Measurements from ENCODE around the gene SLC26A5.
"Not testable (repeated sequence)": the region's sequence is repeated elsewhere in the genome, so short reads cannot be mapped to it uniquely, and the experiment has no call there.

Gene SLC26A5

GRCh38 chr7:103446049-103446520 is at the start of gene SLC26A5:
Gene SLC26A5, minus strand, starts transcription at chr7:103446207. Its CDS starts 24,693 bp downstream, at chr7:103421514.
- DNase-seq (ENCODE audit: low spot score): peak; percentile 65

- DNase-seq (ENCODE audit: low spot score): peak; percentile 49
Measured at GRCh38 chr7:103487419-103487818, 41.4 kb upstream of the SLC26A5 start.

GRCh38 chr7:103486873-103487272 is 40.9 kb upstream of the SLC26A5 start:
- not testable (repeated sequence) for DNase-seq (ENCODE audit: low spot score)

DNA sequence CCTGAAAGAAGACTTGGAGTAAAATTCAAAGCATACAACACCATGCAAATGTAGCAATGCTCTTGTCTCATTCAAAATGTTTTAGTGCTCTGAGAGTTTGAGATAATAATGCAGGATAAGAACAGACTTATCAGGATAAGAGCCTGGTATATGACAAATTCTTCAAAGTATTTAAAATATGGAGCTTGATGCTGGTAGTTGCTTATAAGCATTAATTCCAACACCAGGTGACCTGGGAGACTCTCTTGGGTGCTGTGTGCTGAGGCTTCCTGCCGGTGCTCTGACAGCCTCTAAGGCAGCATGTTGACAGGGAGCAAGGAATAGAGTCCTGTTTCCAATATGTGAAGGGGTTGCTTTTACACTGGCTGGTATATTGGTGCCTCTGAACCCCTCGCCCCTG is 34.8 kb upstream of the SLC26A5 start:
- no peak for DNase-seq (ENCODE audit: low spot score)

- no peak for DNase-seq (ENCODE audit: low spot score)
Measured at GRCh38 chr7:103474956-103475355, 28.9 kb upstream of the SLC26A5 start.

GRCh38 chr7:103469095-103469948 is 23.3 kb upstream of the SLC26A5 start:
- DNase-seq (ENCODE audit: low spot score): no peak

- no peak for DNase-seq (ENCODE audit: low spot score)
Measured at GRCh38 chr7:103466814-103467213, 20.8 kb upstream of the SLC26A5 start.

DNA sequence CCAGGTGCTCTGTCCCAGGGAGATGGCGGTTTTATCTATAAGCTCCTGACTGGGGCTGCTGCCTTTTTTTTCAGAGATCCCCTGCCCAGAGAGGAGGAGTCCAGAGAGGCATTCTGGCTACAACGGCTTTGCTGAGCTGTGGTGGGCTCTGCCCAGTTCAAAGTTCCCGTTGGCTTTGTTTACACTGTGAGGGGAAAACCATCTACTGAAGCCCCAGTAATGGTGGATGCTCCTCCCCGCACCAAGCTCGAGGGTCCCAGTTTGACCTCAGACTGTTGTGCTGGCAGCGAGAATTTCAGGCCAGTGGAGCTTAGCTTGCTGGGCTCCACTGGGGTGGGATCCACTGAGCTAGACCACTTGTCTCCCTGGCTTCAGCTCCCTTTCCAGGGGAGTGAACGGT is 16.4 kb upstream of the SLC26A5 start:
- DNase-seq (ENCODE audit: low spot score): no peak

- peak; percentile 76 for DNase-seq (ENCODE audit: low spot score)
Measured at GRCh38 chr7:103447073-103447960, 1.3 kb upstream of the SLC26A5 start.

GRCh38 chr7:103445228-103446048 is 569 bp downstream of the SLC26A5 start:
- DNase-seq (ENCODE audit: low spot score): no peak

- no peak for DNase-seq (ENCODE audit: low spot score)
Measured at GRCh38 chr7:103439661-103440060, 6.3 kb downstream of the SLC26A5 start.

DNA sequence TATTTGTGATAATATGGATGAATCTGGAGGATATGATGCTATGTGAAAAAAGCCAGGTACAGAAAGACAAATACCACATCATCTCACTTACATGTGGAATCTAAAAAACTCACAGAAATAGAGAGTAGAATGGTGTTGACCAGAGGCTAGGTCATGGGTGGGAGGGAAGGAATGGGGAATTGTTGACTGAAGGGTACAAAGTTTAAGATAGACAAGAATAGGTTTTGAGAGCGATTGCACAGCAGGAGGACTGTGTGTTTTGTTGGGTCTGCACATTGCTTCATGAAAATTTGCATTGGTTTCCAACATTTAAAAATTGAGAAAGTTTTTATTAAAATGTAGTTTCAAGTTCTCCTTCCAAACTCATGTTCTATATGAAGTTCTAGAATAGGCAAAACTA is 8.4 kb downstream of the SLC26A5 start:
- DNase-seq (ENCODE audit: low spot score): no peak

DNA sequence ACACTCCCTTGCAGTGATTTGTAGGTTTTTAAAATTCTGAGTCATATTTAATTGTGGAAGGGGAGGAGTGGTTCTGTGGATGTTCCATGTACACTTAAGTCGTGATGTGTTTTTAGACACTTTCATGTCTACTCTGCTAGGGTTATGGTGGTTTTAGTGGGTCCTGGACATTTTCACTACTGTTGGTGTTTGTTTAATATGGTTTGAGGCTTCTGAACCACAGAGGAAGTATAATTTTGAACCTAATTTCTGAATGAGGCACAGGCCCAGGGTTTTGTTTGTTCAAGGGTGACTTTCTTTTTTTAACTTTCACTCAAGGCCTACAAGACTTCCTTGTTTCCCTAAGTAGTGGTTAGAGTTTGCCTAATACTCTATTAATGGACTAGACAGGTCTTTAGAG is 13.3 kb downstream of the SLC26A5 start:
- no peak for DNase-seq (ENCODE audit: low spot score)

- DNase-seq (ENCODE audit: low spot score): no peak
Measured at GRCh38 chr7:103425177-103425576, 20.8 kb downstream of the SLC26A5 start.

- no peak for DNase-seq (ENCODE audit: low spot score)
Measured at GRCh38 chr7:103423467-103424179, 22.4 kb downstream of the SLC26A5 start.

DNA sequence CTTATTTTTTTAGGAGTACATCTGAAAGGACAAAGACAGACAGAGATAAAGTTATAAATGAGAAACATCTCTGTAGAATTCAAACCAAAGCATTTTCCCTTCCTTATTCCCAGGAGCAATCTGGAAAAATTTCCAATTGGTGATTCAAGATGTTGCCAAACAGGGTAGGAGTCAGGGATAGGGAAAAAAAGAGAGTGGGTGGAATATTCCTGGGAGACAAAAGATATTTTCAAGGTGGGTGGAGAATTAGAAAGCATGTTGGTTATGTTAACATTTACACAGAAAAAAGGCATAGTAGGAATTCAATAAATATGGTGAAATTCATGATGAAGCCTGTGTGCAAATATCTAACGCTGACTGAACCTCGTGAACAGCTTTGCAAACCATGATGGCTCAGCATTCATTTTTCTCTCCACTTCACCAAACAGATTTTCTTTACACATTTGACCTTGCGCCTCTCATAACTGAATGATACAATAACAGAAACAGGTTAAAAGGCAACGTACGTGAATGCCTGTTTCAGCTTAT is 25.1 kb downstream of the SLC26A5 start:
- DNase-seq (ENCODE audit: low spot score): no peak

GRCh38 chr7:103418241-103418640 is 27.8 kb downstream of the SLC26A5 start:
- DNase-seq (ENCODE audit: low spot score): no peak

GRCh38 chr7:103413407-103413806 is 32.6 kb downstream of the SLC26A5 start:
- no peak for DNase-seq (ENCODE audit: low spot score)

GRCh38 chr7:103412151-103412550 is 33.9 kb downstream of the SLC26A5 start:
- no peak for DNase-seq (ENCODE audit: low spot score)

DNA sequence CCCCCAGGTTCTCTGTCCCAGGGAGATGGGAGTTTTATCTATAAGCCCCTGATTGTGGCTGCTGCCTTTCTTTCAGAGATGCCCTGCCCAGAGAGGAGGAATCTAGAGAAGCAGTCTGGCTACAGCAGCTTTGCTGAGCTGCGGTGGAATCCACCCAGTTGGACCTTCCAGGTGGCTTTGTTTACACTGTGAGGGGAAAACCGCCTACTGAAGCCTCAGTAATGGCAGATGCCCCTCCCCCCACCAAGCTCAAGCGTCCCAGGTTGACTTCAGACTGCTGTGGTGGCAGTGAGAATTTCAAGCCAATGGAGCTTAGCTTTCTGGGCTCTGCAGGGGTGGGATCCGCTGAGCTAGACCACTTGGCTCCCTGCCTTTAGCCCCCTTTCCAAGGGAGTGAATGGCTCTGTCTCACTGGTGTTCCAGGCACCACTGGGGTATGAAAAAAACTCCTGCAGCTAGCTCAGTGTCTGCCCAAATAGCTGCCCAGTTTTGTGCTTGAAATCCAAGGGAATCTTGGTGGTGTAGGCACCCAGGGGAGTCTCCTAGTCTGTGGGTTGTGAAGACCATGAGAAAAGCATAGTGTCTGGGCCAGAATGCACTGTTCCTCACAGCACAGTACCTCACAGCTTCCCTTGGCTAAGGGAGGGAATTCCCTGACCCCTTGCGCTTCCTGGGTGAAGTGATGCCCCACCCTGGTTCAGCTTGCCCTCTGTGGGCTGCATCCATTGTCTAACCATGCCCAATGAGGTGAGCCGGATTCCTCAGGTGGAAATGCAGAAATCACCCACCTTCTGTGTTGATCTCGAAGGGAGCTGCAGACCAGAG is 40.0 kb downstream of the SLC26A5 start:
- not testable (repeated sequence) for DNase-seq (ENCODE audit: low spot score)

Data from HuH-7 (cell line).